Subcutaneous abdominal adipose tissue (tissue), 5 donors: ENCODE data around the gene ZNF526.

ENCODE experiments used
- H3K27ac ChIP-seq: one replicate; pipeline ENCODE4 v1.7.0; 2013; ENCODE audit warnings: low read depth, mild to moderate bottlenecking, inconsistent platforms, low read length, moderate library complexity
- H3K27me3 ChIP-seq, 5 donors: one replicate each; pipeline ENCODE4 v1.7.0; 2013; ENCODE audit warnings: low read length in 5 of 5, inconsistent platforms in 1 of 5; ENCODE audit not compliant: control insufficient read depth in 5 of 5, insufficient read depth in 4 of 5
- H3K36me3 ChIP-seq, 5 donors: one replicate each; pipeline ENCODE4 v1.7.0; 2013; ENCODE audit warnings: low read length in 5 of 5; ENCODE audit not compliant: control insufficient read depth in 5 of 5, insufficient read depth in 5 of 5
- H3K4me1 ChIP-seq, 5 donors: one replicate each; pipeline ENCODE4 v1.7.0; 2013; ENCODE audit warnings: low read length in 5 of 5, mild to moderate bottlenecking in 3 of 5, moderate library complexity in 1 of 5; ENCODE audit not compliant: control insufficient read depth in 5 of 5, insufficient read depth in 5 of 5
- H3K4me3 ChIP-seq, 5 donors: one replicate each; pipeline ENCODE4 v1.7.0; 2013; ENCODE audit warnings: low read length in 5 of 5, low read depth in 1 of 5
- H3K9ac ChIP-seq, 5 donors: one replicate each; pipeline ENCODE4 v1.7.0; 2013; ENCODE audit warnings: low read length in 5 of 5, mild to moderate bottlenecking in 4 of 5, moderate library complexity in 3 of 5
- H3K9me3 ChIP-seq, 5 donors: one replicate each; pipeline ENCODE4 v1.7.0; 2013; ENCODE audit warnings: low read length in 5 of 5; ENCODE audit not compliant: control insufficient read depth in 5 of 5
- donor health status: healthy.
- donor health status: healthy.
- donor health status: healthy.
- donor health status: healthy.
- donor health status: healthy.

The ZNF526 gene

DNA sequence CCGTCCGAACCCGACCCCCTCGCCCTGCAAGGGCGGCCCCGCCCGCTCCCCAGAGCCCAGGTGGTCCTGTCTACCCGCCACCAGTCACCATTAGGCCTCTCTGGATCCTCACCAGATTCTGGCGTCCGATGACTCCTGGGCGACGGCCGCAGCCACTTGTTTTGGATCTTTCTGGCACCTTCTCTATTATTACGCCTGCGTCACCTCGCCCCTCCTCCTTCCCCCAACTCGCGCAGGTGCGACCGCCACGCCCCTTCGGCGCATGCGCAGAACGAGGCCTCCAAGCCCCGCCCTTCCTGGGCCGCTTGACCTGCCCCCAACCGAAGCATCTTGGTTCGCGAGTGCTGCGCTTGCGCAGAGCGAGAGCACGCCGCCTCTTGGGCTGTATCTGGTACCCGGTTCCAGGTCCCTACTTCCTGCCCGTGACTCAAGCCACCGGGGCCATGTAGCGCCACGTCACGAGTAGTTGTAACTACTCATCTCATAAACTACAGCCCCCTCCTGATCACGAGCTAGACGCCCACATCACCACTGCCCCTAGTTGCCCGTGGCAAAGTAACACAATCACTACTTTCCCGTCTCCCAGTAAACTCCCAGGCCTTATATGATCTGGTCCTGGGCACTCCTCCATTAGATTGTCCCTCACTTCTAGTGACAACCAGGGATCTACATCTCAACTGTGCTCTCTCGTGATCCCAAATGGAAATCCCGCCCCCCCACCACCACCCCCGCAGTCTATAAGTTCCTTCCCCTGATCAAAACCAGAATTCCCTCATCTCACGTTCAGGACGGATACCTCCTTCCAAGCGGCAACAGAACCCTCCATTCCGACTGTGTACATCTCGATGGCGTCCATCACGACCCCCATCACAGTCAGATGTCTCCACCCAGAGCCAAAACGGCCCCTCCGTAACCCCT lies 2.3 kb upstream of the ZNF526 start, which contains the start of gene DEDD2:
DEDD2 (minus strand) TSS at position 158 of the 918 bp plus-strand sequence. CDS start 670 bp downstream, outside the sequence.
- peaks cover 7 to 22% (median 13%) of the 10 kb centered on the region in 5 donors for H3K36me3 ChIP-seq
- H3K4me3 ChIP-seq: peak within 1 kb of the TSS; percentile 67 to 86 (median 85)
- peak within 1 kb of the TSS; percentile 78 for H3K27ac ChIP-seq
- H3K9me3 ChIP-seq: no peaks in the 10 kb centered on the region
- no peaks in the 10 kb centered on the region for H3K27me3 ChIP-seq
- H3K9ac ChIP-seq: peak within 1 kb of the TSS; percentile 68 to 92 (median 89)
- H3K4me1 ChIP-seq: peaks cover 9 to 62% (median 49%) of the 10 kb centered on the region in 5 donors

DNA sequence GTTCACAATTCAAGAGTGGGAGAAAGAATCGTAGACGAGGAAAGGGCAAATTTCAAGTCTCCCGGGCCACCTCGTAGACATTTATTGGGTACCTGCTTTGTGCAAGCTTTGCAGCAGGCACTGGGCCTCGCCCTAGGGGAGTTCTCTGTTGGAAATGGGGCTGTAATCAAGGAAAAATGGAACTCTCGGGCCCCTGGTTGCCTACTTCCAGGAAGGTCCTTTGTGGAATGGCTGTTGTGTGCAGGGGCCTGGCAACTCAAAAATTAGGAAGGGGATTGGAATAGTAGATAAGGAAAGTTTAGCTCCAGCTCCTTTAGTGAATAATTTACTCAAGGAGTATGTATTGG lies 612 bp downstream of the ZNF526 start:
- H3K4me1 ChIP-seq: peaks cover 9 to 49% (median 46%) of the 10 kb centered on the region in 5 donors
- peak overlapping the region; percentile 89 to 94 (median 93) for H3K9ac ChIP-seq

DNA sequence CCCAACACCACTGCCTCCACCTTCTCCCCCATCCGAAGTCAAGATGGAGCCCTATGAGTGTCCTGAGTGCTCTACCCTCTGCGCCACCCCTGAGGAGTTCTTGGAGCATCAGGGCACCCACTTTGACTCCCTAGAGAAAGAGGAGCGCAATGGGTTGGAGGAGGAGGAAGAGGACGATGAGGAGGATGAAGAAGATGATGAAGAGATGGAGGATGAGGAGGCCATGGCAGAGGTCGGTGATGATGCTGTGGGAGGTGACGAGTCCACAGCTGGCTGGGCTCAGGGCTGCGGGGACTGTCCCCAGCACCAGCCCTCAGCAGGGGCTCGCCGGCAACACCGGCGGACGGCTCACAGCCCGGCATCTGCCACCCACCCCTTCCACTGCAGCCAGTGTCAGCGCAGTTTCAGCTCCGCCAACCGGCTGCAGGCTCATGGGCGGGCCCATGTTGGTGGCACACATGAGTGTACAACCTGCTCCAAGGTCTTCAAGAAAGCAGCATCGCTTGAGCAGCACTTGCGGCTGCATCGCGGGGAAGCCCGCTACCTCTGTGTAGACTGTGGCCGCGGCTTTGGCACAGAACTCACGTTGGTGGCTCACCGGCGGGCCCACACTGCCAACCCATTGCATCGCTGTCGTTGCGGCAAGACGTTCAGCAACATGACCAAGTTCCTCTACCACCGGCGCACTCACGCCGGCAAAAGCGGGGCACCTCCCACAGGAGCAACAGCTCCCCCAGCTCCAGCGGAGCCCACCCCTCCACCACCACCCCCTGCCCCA lies 5.0 kb downstream of the ZNF526 start:
- no peak overlapping the region for H3K4me3 ChIP-seq
- no peak overlapping the region for H3K9ac ChIP-seq
- H3K9me3 ChIP-seq: no peaks in the 10 kb centered on the region
- H3K27me3 ChIP-seq: no peaks in the 10 kb centered on the region
- no peak overlapping the region for H3K27ac ChIP-seq
- H3K36me3 ChIP-seq: peaks cover 0 to 60% (median 54%) of the 10 kb centered on the region in 5 donors
- H3K4me1 ChIP-seq: peaks cover 6 to 17% (median 16%) of the 10 kb centered on the region in 5 donors

More for the DNA sequence above, 612 bp downstream of the ZNF526 start:
- Histone ChIP-seq H3K4me3 (peak overlapping the region; percentile 83 to 98 (median 87)), H3K9me3 (no peaks in the 10 kb centered on the region), H3K36me3 (peaks cover 0 to 18% (median 17%) of the 10 kb centered on the region in 5 donors), H3K27ac (peak overlapping the region; percentile 79), H3K27me3 (no peaks in the 10 kb centered on the region)

DNA sequence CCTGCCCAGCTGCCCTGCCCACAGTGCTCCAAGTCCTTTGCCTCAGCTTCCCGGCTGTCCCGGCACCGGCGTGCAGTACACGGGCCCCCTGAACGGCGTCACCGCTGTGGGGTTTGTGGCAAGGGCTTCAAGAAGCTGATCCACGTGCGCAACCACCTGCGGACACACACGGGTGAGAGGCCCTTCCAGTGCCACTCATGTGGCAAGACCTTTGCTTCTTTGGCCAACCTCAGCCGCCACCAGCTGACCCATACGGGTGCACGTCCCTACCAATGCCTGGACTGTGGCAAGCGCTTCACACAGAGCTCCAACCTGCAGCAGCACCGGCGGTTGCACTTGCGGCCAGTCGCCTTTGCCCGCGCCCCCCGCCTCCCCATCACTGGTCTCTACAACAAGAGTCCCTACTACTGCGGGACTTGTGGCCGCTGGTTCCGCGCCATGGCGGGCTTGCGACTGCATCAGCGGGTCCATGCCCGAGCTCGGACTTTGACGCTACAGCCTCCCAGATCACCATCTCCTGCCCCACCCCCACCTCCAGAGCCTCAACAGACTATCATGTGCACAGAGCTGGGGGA lies 5.7 kb downstream of the ZNF526 start:
- H3K36me3 ChIP-seq: peaks cover 0 to 64% (median 58%) of the 10 kb centered on the region in 5 donors

DNA sequence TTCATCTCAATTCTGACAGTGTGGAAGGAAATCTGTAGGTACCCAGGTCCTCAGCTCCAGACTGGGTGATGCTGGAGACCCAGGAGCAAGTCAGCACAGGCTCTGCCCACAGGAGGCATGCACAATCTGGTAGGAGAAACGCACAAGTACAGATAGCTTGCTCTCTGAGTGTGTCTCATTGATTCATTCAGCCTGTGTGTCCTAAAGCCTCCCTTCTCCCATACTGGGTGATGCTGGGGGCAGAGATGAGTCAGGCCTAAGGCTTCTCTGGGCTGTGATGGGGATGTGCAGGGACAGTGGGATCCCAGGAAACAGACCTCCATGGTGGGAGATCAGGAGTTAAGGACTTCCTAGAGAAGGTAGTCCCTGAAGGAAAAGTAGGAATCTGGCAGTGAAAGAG lies 6.8 kb downstream of the ZNF526 start:
- no peak overlapping the region for H3K4me3 ChIP-seq
- H3K36me3 ChIP-seq: peaks cover 0 to 75% (median 68%) of the 10 kb centered on the region in 5 donors
- peaks cover 2 to 11% (median 4%) of the 10 kb centered on the region in 5 donors for H3K4me1 ChIP-seq
- no peaks in the 10 kb centered on the region for H3K27me3 ChIP-seq
- no peak overlapping the region for H3K27ac ChIP-seq
- no peak overlapping the region for H3K9ac ChIP-seq
- H3K9me3 ChIP-seq: no peaks in the 10 kb centered on the region

More for the DNA sequence above, 5.7 kb downstream of the ZNF526 start:
- H3K27me3 ChIP-seq: no peaks in the 10 kb centered on the region
- H3K27ac ChIP-seq: no peak overlapping the region
- H3K9me3 ChIP-seq: no peaks in the 10 kb centered on the region
- peaks cover 3 to 17% (median 11%) of the 10 kb centered on the region in 5 donors for H3K4me1 ChIP-seq
- H3K9ac ChIP-seq: no peak overlapping the region
- no peak overlapping the region for H3K4me3 ChIP-seq

DNA sequence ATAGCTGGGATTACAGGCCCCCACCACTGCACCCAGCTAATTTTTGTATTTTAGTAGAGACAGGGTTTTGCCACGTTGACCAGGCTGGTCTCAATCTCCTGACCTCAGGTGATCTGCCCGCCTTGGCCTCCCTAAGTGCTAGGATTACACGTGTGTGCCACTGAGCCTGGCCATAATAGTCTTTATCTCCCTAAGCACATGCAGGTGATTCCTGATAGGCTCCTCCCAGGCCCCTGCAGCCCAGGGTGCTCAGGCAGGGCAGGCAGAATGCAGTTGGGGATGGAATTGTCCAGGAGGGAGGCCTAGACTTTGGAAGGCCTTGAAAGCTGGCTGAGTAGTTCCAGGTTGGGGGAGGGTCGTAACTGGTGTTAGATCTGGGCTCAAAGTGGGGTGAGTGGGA lies 8.5 kb downstream of the ZNF526 start:
- Histone ChIP-seq H3K4me1 (peaks cover 2 to 11% (median 4%) of the 10 kb centered on the region in 5 donors), H3K27ac (no peak overlapping the region), H3K36me3 (peaks cover 0 to 92% (median 85%) of the 10 kb centered on the region in 5 donors), H3K27me3 (no peaks in the 10 kb centered on the region), H3K4me3 (no peak overlapping the region), H3K9me3 (no peaks in the 10 kb centered on the region), H3K9ac (no peak overlapping the region)

DNA sequence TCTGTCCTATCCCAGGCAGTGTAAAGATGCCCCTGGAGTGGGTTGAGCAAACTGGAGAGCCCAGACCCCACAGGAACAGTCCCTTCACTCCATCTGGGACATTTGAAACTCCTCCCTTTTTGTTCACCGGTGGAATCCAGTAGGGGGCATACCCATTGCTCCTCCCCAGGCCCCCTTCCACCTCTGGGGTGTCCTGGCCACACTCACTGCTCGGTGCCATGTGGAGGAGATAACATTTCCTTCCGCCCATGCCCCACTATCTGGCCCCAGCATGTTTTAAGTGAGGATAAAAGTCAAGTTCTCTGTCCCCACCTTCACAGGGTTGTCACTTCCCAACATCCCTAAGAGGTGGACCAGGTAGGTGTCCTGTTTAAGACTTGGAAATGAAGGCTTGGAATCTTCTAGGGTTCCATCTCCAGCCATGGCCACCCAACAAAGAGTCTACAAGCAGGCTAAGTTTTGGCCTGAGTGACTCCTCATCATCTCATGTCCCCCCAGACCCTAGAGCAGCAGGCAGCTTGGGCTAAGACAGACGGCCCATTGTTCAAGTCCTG lies 9.3 kb downstream of the ZNF526 start:
- Histone ChIP-seq H3K4me3 (no peak overlapping the region), H3K9me3 (no peaks in the 10 kb centered on the region), H3K36me3 (peaks cover 0 to 94% (median 89%) of the 10 kb centered on the region in 5 donors), H3K27me3 (no peaks in the 10 kb centered on the region), H3K4me1 (peaks cover 2 to 11% (median 4%) of the 10 kb centered on the region in 5 donors), H3K9ac (peak overlapping the region in 1 of 5 donors; percentile 17), H3K27ac (no peak overlapping the region)

DNA sequence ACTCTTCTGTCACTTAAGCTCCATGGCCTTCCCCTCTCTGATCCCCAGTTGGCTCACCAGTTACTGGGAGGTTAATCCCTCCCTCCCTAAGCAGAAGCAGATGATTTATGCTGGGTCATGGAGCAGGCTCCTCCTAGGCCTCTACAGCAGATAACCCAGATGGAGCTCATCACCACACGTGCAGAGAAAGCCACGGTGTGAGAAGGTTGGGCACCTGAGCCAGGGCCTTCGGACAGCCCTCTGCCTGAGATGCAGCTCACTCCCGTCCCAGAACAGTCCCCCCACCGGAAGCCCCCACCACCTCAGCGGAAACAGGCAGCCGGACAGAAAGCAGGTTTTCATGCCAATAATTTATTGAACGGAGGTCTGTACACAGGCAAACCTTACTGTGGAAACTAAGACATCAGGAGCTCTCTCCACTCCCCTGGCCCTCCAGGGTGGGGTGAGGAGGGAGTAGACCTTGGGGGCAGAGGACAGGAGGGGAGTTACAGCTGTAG lies 9.8 kb downstream of the ZNF526 start:
- no peaks in the 10 kb centered on the region for H3K9me3 ChIP-seq
- H3K4me3 ChIP-seq: no peak overlapping the region
- H3K36me3 ChIP-seq: peaks cover 0 to 94% (median 87%) of the 10 kb centered on the region in 5 donors
- peaks cover 2 to 11% (median 4%) of the 10 kb centered on the region in 5 donors for H3K4me1 ChIP-seq
- no peak overlapping the region for H3K27ac ChIP-seq
- H3K27me3 ChIP-seq: no peaks in the 10 kb centered on the region
- H3K9ac ChIP-seq: peak overlapping the region in 1 of 5 donors; percentile 17

DNA sequence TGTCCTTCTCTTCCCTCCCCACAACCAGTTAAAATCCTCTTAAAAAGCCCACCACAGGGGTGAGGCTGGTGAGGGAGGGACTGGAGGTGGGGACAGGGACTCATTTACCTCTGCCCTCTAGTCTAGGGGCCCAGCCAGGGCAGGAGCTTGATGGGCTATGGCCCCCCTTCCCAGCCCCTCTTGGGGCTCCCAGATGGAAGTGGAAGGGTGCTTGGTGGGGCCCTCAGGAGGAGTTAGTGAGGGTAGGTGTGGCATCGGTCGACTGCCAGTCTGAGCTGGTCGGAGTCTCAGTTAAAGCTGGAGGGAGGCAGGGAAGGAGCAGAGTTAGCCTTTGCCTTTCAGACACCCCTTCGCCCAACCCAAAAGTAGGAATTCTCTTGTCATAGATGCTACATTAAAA lies 10.5 kb downstream of the ZNF526 start:
- Histone ChIP-seq H3K4me1 (peaks cover 2 to 11% (median 4%) of the 10 kb centered on the region in 5 donors), H3K9me3 (no peaks in the 10 kb centered on the region), H3K27me3 (no peaks in the 10 kb centered on the region), H3K9ac (peak overlapping the region in 1 of 5 donors; percentile 37), H3K36me3 (peaks cover 0 to 94% (median 86%) of the 10 kb centered on the region in 5 donors), H3K27ac (no peak overlapping the region), H3K4me3 (no peak overlapping the region)
